NCI-H526 treated with DMSO at 0.1 percent for 48 hours (cell line): ENCODE data around the gene CAB39.

Experiments
- DNase-seq: peaks from one replicate; lab custom pipeline; 2025; lab: John Stamatoyannopoulos, UW

CAB39 gene

DNA sequence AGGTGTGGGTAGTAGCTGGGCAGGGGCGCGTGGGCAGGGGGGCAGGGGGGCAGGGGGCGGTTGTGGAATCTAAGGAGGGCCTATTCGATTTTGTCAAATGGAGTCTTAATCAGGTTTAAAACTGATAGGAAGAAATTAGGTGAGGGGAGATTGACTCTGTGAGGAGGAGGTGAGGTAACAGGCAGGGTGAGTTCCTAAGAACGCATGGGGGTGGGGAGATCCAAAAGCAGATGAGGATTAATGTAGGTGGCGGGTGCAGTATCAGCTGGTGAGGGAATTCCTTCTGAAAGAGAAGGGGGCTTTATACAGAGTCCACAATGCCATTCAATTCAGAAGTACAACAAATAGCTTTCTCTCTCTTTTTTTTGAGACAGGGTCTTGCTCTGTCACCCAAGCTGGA lies 72.7 kb downstream of the CAB39 start:
- no peak for DNase-seq

DNA sequence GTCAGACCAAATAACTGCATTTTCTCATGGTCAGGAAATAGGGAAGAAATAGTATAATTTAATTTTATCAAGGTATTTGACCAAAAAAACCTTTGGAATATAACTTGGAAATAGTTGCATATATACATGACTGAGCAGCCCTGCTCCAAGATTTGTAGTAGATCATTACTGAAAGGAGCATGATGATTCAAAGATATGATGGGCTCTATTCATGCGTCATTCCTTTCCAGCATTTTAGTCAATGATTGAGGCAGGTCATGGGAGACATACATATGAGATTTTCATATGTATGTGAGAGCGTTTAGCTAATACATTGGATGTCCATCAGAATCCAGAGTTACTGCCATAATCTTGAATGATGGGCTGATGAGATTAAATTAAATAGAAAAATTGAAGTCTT lies 74.5 kb downstream of the CAB39 start:
- no peak for DNase-seq

DNA sequence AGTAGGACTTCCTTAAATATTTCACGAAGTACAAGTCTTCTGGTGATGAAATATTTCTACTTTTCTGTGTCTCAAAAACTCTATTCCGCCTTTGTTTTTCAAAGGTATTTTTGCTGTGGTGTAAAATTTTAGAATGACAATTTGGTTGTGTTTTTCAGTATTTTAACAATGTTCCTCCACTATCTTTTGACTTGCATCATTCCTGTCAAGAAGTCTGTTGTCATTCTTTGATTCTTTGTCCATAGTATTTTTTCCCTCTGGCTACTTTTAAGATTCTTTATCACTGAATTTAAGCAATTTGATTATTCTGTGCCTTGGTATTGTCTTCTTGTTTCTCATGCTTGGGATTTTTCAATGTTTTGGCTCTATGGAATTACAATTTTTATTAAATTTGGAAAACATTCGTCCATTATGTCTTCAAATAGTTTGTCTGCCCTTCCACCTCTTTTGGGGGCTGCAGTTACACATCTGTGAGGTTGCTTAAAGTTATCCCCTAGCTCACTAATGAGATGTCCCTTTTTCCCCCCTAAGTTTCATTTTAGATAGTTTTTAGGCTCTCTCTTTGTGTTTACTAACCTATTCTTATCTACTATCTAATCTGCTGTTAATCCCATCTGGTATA lies 76.0 kb downstream of the CAB39 start:
- DNase-seq = no peak

DNA sequence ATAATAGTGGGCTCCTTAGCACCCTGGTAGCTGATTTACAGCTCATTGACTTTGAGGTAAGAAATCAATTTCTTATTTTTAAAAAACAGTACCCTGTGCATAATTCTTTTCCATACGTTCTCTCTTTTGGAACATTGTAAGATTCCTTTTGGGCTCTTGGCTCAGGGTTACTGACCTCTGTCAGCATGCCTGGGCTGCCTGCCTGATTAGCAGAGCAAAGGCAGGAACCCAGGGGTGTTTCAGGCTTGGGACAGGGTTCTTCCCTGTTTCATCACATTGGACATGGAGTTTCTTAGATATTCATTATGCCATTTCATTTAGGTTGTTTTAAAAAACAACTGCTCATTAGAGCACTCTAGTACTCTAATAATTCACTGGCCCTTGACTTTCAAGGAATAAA lies 78.3 kb downstream of the CAB39 start:
- no peak for DNase-seq

DNA sequence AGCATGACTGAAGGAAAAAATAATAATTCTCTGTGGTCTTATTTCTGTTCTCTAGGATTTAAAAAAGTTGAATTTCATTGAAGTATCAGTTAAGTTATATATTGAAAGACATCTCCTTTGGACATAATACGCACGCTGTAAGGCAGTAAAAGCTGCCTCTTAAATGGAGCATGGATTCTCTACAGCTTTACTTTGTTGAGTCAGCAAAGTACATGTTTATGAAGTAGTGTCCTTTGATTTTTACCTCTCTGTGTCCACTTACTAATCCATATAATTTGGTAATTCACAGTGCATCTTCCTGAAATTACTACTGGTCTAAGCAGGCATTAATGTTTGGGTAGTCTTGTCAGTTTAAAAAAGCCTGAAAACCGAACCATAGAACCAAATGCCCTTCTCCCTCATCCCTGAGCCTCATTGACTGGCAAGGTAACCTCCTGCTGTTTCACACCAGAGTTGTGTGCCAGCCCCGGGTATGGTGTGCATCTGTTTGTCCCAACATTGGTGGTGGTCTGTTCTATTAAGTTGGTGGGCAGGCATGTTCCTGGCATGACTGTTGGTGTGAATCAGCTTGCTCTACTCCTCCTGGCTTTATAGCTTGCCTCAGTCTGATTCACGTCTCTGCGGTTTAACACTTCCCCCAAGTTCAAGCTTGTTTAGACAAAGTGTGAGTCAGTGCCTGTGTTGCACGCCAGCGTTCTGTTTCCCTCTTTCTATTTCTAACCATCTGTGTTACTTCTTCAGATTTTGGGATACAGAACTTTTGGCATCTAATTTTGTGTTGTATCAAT lies 81.1 kb downstream of the CAB39 start:
- DNase-seq = no peak

DNA sequence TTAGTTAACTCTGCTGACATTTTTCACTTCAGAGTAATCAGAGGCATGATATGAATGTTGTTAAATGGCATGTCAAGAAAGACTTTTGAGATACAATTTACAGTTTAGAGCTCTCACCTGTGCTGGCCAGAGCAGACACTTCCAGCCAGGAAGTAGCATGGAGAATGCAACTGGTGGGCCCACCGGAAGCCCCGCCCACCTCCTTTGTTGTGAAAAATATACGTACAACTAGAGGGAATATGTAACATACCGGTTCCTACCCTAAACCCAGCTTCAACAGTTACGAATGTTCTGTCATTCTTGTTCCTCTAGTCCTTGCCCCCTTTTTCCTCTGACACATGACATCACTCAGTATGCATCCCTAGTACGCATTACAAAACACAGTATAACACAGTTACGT lies 81.9 kb downstream of the CAB39 start:
- DNase-seq = no peak

DNA sequence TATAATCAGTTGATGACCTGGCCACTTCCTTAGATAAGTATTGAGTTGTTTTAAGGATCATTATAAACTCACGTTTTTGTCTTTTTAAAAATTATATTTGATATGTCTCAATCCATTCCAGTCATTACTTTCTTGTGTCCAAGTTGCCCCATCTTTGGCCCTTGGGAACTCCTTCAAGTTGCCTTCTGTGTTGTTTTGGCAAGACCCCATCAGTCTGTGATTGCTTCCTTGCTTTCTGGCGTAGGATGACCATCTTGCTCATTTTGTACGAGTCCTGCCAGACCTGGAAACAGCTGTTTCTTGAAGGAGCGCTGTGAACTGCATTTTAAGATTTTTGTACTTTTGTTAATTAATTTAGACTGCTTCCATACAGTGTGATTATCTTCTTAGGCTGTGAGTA lies 83.2 kb downstream of the CAB39 start:
- DNase-seq = no peak

DNA sequence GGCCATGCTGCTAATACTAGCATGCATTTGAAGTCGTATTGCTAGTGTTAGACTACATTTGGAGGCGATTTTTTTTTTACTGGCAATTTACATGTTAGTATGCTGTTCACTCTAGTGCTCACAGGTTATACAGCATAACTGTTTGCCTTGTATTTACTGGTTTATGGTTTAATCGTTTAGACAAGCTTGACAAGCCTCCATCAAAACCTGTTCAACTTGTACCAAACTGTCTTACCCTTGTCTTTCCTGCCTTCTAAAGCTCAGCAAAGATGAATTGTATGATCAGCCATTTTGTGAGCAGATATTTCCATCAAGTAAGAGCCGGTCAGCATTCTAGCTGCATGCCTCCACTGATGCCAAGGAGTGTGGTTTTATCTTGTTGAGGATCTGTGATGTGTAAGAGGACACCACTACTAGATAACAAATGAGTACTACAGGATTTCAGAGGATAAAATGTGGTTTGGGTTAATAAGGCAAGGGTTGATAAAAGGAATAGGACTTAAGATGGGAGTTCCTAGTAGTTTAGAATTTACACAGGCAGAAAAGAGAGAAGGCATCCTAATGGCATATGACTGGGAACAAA lies 83.7 kb downstream of the CAB39 start:
- no peak for DNase-seq

DNA sequence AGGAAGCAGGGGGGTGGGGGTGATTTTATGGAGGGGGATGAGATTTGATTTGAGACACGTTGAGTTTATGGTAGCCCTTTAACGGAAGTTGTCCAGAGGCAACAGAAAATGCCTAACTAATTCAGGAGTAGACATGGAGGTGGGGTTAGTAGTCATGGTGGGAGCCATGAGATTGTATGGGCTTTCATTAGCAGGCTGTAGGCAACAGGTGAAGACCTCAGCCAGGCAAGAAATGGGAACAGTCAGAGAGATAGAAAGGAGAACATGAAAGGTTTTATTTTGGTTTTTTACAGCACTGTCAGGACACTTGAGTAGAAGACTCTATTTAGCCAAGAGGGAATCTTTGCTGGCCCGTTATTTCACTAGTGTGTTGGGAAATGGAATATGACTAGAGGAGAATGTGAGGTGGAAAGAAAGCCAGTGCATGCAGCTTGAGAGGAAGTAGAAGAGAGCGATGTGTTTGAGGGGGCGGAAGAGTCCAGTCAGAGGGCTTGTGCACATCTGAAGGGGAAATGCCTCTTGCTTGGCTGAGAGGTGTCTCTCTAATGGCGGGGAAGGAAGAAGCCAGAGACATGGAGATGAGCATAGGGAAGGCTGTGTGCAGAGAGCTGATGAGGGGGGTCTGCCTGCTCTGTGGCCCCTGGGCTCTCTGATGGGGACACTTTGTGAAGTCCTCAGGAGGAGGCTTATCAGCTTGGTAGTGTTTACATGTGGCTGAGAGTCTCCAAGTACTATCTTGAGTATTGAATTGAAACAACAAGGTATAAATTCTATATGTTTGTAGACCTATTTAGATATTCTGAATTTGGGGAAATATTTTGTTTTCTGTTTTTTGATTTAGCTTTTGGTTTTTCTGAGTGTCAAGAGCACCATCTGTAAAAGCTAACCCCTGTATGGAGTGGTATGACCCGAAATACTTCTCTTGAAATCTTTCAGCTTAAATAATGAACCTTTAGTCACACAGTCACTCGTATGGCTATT lies 85.2 kb downstream of the CAB39 start:
- DNase-seq = no peak

DNA sequence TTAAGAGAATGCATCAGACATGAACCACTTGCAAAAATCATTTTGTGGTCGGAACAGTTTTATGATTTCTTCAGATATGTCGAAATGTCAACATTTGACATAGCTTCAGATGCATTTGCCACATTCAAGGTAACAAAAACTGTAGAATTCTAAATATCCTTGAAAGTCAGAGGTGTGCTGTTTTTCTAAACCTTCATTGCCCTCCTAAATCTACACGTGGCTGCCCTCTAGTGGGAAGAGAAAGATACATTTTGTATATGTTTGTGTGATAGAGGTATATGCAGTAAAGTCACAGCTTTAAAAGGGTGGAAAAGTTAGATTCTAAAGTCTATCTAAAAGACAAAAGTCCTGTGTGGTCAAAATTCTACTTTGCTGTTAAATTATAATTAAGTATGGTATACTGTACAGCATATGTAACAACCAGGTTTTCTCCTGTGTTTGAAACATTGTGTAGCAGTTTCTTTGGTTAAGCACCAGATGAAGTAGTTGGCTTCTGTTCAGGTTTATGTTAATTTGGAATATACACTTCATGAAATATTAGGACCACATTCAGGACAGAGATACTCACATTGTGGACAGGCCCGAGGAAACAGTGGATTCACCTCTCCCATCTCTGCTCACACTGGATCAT lies 86.2 kb downstream of the CAB39 start:
- peak; percentile 9 for DNase-seq

DNA sequence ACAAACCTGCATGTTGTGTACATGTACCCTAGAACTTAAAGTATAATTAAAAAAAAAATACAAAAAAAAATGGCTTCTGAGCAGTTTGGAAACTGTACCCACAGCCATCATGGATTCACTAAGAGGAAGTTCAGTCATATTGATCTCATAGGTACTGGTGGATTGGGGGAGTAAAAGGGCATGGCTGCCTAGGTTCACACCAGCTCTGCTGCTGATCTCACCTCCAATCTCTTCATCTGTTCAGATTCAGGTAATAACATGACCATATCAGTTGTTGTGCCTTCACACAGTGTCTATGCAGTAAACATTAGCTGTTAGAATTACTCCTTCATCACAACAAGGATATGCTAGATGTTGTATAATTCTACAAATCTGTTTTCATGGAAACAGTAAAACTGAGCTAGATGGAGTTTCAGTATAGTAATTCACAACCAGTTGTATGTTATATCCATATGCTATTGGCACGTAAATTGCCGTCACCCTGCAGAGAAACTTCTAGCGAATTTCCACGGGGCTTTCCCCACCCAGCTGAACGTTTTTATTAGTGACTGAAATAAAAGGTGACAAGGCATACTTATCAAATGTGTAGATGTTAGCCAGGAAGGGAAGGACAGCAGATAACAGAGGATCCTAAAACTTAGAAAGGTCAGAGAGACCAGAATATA lies 92.8 kb downstream of the CAB39 start:
- no peak for DNase-seq

DNA sequence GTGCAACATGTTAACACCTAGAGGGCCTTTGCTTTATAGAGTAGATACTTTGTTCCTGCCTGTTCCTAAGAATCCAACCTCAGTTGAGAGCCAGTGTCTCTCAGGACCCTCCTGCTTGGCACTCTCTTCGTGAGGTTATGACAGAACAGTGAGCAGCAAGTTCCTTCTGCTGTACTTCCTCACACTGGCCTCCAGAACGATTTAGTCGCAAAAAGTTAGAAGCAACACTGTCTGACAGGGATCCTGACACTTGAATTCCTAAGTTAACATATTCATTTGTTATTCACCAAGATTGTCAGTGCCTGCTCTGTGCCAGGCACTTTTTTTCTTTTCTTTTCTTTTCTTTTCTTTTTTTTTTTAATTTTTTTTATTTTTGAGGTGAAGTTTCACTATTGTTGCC lies 95.1 kb downstream of the CAB39 start:
- no peak for DNase-seq

DNA sequence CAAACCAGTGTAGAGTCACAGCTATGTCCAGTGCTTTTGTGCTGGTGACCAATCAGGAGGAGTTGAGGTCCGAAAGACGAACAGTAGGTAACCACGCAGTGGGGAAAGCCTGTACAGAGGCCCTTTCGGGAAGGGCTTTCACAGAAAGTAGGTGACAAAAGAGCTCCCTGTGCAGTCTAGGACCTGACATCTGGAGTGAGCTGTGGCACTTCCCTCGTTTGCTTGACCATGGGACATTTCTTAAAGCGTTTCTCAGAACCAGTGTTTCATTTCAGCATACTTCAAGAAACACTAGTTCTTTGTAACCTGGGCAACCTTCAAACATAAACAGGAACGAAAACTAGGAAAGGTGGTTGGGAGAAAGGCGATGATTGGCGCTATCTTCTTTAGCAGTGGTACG lies 96.4 kb downstream of the CAB39 start:
- DNase-seq = no peak

DNA sequence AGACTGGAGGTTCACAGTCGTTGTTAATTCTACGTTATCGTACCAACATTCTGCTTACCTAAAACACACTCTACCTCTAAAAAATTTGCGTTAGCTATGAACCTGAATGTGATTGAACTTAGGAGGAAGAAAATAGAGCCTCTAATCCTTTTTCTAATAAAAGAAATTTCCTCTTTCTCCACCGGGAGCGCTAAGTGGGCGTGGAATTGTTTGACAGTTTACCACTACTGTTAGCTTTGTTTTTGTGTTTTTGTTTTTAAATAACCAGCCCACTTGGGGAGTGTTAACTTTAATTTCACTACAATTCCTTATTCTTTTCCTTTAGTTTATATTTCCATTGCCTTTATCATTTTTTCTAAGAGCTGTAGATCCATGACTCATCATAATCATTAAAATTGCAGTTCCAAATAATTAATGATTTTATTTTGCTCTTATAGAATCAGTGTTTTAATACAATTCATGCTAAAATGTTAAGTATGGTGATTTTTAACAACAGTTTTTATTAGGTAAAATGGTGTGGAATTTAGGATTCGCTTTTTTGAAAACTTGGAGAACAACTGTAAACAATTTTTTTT lies 97.1 kb downstream of the CAB39 start:
- no peak for DNase-seq

DNA sequence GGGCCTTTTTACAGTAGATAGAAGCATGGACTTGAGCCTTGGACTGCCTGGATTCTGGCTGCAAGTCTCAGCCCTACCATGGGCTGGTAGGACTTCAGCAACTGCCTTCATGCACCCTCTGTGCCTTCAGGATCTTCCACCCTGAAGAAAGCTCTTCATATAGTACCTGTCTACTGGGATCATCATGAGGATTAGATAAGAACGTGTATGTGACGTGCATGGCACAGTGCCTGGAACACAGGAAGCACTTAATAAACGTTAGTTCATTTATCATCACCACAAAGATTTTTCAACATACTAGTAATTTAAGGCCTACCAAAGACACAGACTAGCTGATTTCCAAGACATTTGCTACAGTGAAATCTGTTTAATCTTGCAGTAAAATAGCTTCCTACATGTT lies 98.9 kb downstream of the CAB39 start:
- DNase-seq = no peak

DNA sequence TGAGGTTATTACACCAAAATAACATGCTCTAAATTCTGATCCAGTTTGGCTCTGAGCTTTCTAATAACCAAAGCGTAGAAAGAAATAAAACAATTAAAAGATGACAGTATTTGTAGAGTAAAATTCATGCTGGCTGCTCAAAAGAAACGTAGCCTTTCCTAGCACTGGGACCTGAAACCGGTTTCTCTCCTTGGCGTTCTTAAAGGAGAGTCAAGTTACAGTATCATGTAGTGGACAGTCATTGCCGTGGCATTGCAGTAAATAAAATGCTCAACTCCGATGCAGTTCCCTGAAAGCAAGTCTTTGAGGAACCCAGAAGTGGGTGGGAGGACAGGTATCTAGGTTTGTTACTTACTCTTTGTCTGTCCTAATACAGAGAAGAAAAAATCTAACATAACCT lies 99.4 kb downstream of the CAB39 start:
- no peak for DNase-seq

DNA sequence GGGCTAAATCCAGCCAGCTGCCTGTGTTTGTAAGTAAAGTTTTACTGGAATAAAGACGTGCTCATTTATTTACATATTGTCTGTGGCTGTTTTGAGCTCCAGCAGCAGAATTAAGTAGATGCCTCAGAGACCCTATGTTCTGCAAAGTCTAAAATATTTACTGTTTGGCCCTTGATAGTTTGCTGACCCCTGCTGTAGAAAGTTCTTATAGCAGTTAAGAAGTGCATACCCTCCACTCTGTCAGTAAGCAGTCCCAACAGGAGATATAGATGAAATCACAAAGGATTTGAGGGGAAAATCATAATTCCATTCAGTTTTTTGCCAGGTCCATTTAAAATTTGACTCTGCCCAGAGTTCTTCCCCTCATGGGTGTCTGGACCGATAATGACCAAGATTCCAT lies 102.0 kb downstream of the CAB39 start:
- no peak for DNase-seq

DNA sequence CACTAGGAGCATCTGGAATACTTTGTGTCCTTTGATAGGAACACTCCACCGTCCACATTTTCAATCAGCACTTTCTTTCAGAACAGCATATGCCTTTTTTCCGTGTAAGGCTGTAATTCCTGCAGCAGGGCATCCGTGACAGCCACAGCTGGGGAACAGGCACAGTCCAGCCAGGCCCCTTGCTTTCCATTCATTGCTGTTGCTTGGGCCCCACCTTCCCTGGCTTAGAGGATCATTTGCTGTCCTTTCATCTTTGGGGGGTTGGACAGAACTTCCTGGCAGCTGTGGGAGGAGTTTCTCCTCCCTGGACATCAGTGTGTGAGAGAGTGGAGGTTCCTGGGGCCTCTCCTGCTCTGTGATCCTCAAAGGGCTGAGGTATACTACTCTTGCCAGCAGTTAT lies 102.4 kb downstream of the CAB39 start:
- no peak for DNase-seq

DNA sequence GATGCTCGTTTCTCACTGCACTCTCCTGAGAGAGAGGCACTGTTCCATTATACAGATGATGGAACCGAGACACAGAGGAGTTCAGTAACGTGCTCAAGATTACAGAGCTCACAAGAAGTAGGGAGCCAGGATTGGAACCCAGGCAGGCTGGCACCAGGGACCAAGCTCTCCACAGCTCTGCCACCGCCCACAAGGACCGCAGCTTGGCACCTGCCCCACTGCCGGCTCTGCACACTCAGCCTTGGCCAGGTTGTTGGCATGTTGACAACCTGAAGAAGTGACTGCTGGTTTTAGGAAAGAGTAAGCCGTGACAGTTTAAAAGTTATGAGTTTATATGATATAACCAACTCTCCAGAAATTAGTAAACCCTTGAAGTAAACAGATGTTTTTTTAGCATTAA lies 104.1 kb downstream of the CAB39 start:
- DNase-seq = no peak

DNA sequence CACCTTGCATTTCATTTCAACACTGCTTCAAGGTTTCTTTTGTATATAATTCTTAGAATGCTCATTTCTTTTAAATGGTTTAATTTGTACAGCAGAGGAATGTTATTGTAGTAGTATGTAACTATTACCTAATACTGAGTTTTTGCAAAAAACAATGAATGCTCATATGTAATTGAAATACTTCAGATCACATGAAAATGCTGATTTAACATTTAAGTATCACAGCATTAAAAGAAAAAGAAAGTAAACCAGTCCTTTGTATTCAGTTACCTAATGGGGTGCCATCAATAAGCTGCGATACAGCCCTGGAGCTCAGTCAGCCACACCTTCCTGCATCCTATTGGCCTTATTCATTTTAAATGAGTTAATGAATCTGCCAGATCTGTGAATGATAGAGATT lies 106.8 kb downstream of the CAB39 start:
- no peak for DNase-seq
